HEK293 (cell line): Measurements from ENCODE around the gene CLCA1.
A peak's percentile ranks its signal among the peaks of the same experiment; 100 is the strongest.

Experiments used
- CTCF ChIA-PET: fragments of 350-600 bp; formaldehyde crosslinking; extraction: SDS; loops from one replicate; lab custom pipeline; 2021; ENCODE audit warnings: antibody characterized with exemption; lab: Yijun Ruan, JAX
- POLR2A ChIA-PET: fragments of 300-600 bp; formaldehyde crosslinking; extraction: SDS; loops from one replicate; lab custom pipeline; 2020; ENCODE audit warnings: antibody characterized with exemption, inconsistent platforms; lab: Yijun Ruan, JAX
- H3K27ac ChIP-seq: fragments of 200-500 bp; sonication (Bioruptor generic); 2 replicates; pipeline ENCODE4 v1.5.1; 2014; ENCODE audit warnings: low read depth, low read length, control low read depth, inconsistent platforms; ENCODE audit errors: extremely low read depth
- H3K36me3 ChIP-seq, 2 experiments: fragments of 200-500 bp in 1 of 2; sonication (Bioruptor generic) in 1 of 2; 1 replicate in 1 of 2; 2 replicates in 1 of 2; pipeline ENCODE4 v1.5.1; 2014 to 2017; ENCODE audit warnings: inconsistent platforms in 2 of 2, low read length in 2 of 2; ENCODE audit not compliant: control insufficient read depth in 2 of 2, insufficient read depth in 1 of 2
- H3K4me1 ChIP-seq: fragments of 200-500 bp; sonication (Bioruptor generic); 2 replicates; pipeline ENCODE4 v1.5.1; 2014; ENCODE audit warnings: mild to moderate bottlenecking, low read length, inconsistent platforms; ENCODE audit not compliant: control insufficient read depth, insufficient read depth
- H3K4me3 ChIP-seq: 2 replicates; pipeline ENCODE4 v1.5.1; 2011; ENCODE audit warnings: low read depth, mild to moderate bottlenecking, control low read depth, low read length, moderate library complexity
- H3K9me3 ChIP-seq: fragments of 200-500 bp; sonication (Bioruptor generic); 2 replicates; pipeline ENCODE4 v1.5.1; 2014; ENCODE audit warnings: low read depth, low read length, inconsistent platforms; ENCODE audit not compliant: control insufficient read depth, insufficient read depth
- CTCF ChIP-seq: fragments of 450-650 bp; formaldehyde crosslinking; IDR thresholded peaks from 2 replicates; pipeline ENCODE4 v1.5.1; 2016; ENCODE audit warnings: missing biosample characterization, missing genetic modification characterization
- GFI1B ChIP-seq: fragments of 450-650 bp; formaldehyde crosslinking; IDR thresholded peaks from 2 replicates; pipeline ENCODE4 v1.5.1; 2016; ENCODE audit warnings: missing biosample characterization, missing genetic modification characterization
- IKZF3 ChIP-seq: fragments of 450-650 bp; IDR thresholded peaks from 2 replicates; pipeline ENCODE4 v1.5.0; 2018; ENCODE audit warnings: missing biosample characterization, mild to moderate bottlenecking, missing genetic modification characterization, moderate library complexity
- RBAK ChIP-seq: fragments of 450-650 bp; formaldehyde crosslinking; IDR thresholded peaks from 2 replicates; pipeline ENCODE4 v1.5.1; 2016; ENCODE audit warnings: missing biosample characterization, missing genetic modification characterization
- SCRT2 ChIP-seq: fragments of 450-650 bp; formaldehyde crosslinking; IDR thresholded peaks from 2 replicates; pipeline ENCODE4 v1.5.1; 2016; ENCODE audit warnings: missing biosample characterization, missing genetic modification characterization
- ZBTB17 ChIP-seq: fragments of 450-650 bp; formaldehyde crosslinking; IDR thresholded peaks from 2 replicates; pipeline ENCODE4 v1.5.1; 2016; ENCODE audit warnings: missing biosample characterization, missing genetic modification characterization
- ZNF133 ChIP-seq: fragments of 450-650 bp; formaldehyde crosslinking; IDR thresholded peaks from 2 replicates; pipeline ENCODE4 v1.5.1; 2016; ENCODE audit warnings: missing biosample characterization, missing genetic modification characterization
- ZNF146 ChIP-seq: fragments of 450-650 bp; formaldehyde crosslinking; IDR thresholded peaks from 2 replicates; pipeline ENCODE4 v1.5.1; 2016; ENCODE audit warnings: missing biosample characterization, missing genetic modification characterization
- ZNF148 ChIP-seq: fragments of 450-650 bp; formaldehyde crosslinking; IDR thresholded peaks from 2 replicates; pipeline ENCODE4 v1.5.0; 2017; ENCODE audit warnings: missing biosample characterization, missing genetic modification characterization, borderline replicate concordance
- ZNF157 ChIP-seq: fragments of 450-650 bp; formaldehyde crosslinking; IDR thresholded peaks from 2 replicates; pipeline ENCODE4 v1.5.1; 2016; ENCODE audit warnings: missing biosample characterization, missing genetic modification characterization
- ZNF280D ChIP-seq: fragments of 450-650 bp; formaldehyde crosslinking; IDR thresholded peaks from 2 replicates; pipeline ENCODE4 v1.5.1; 2016; ENCODE audit warnings: missing biosample characterization, missing genetic modification characterization
- ZNF518A ChIP-seq: fragments of 450-650 bp; formaldehyde crosslinking; conservative IDR thresholded peaks from 2 replicates; pipeline ENCODE4 v1.5.1; 2016; ENCODE audit warnings: low read depth, missing biosample characterization, missing genetic modification characterization
- ZNF529 ChIP-seq: fragments of 450-650 bp; formaldehyde crosslinking; IDR thresholded peaks from 2 replicates; pipeline ENCODE4 v1.5.1; 2017; ENCODE audit warnings: missing genetic modification characterization, missing biosample characterization; ENCODE audit not compliant: insufficient replicate concordance
- ZNF585B ChIP-seq: fragments of 450-650 bp; formaldehyde crosslinking; IDR thresholded peaks from 2 replicates; pipeline ENCODE4 v1.5.1; 2016; ENCODE audit warnings: missing biosample characterization, missing genetic modification characterization
- ZNF623 ChIP-seq: fragments of 450-650 bp; formaldehyde crosslinking; IDR thresholded peaks from 2 replicates; pipeline ENCODE4 v1.5.1; 2016; ENCODE audit warnings: missing biosample characterization, missing genetic modification characterization
- ZNF645 ChIP-seq: fragments of 450-650 bp; formaldehyde crosslinking; IDR thresholded peaks from 2 replicates; pipeline ENCODE4; 2016; ENCODE audit warnings: missing biosample characterization, missing genetic modification characterization
- ZNF777 ChIP-seq: fragments of 450-650 bp; formaldehyde crosslinking; IDR thresholded peaks from 2 replicates; pipeline ENCODE4 v1.5.1; 2017; ENCODE audit warnings: missing biosample characterization, missing genetic modification characterization, borderline replicate concordance

Gene CLCA1

GRCh38 chr1:86517336-86517735, 48.6 kb downstream of the CLCA1 start (continued):
- no peak for TF ChIP-seq ZNF518A (tag by site-specific recombination)
- TF ChIP-seq ZNF157 (tag by site-specific recombination): no peak
- no peak for TF ChIP-seq ZNF280D (tag by site-specific recombination)
- no peak for TF ChIP-seq GFI1B (tag by site-specific recombination)

- TF ChIP-seq SCRT2 (tag by site-specific recombination) (peak; percentile 83), IKZF3 (tag by site-specific recombination) (no peak)
- ChIA-PET CTCF (interaction anchor here (0.9 to 1.5 kb wide), 4 partner anchors 12 to 140 kb away, joined by 3 read pairs; no protein-coding TSS in a partner anchor), POLR2A (no interaction called here)
- Histone ChIP-seq H3K27ac (no peak overlapping the region), H3K4me3 (no peak overlapping the region), H3K36me3 (no peaks in the 10 kb centered on the region), H3K4me1 (no peaks in the 10 kb centered on the region), H3K9me3 (no peaks in the 10 kb centered on the region)
Observed at GRCh38 chr1:86520789-86521521, 52.2 kb downstream of the CLCA1 start.

- Histone ChIP-seq H3K4me3 (no peak overlapping the region), H3K36me3 (no peaks in the 10 kb centered on the region), H3K9me3 (no peaks in the 10 kb centered on the region), H3K4me1 (no peaks in the 10 kb centered on the region), H3K27ac (no peak overlapping the region)
- CTCF ChIA-PET: interaction anchor here (1.0 to 1.2 kb wide), 2 partner anchors 12 to 21 kb away, joined by 3 read pairs; no protein-coding TSS in a partner anchor
- POLR2A ChIA-PET: no interaction called here
- TF ChIP-seq ZNF146 (tag by site-specific recombination) (no peak), ZNF777 (tag by site-specific recombination) (no peak), ZNF645 (tag by site-specific recombination) (no peak), RBAK (tag by site-specific recombination) (no peak), ZNF529 (tag by site-specific recombination) (no peak), ZNF585B (tag by site-specific recombination) (no peak), ZNF623 (tag by site-specific recombination) (no peak), ZBTB17 (tag by site-specific recombination) (no peak), CTCF (tag by site-specific recombination) (no peak), ZNF148 (tag by site-specific recombination) (no peak), ZNF133 (tag by site-specific recombination) (no peak)
Observed at GRCh38 chr1:86521522-86521891, 52.8 kb downstream of the CLCA1 start.
